AG04450 (cell line): ENCODE data around the gene STAMBP. TPM values are rescaled to one million over a fixed set of nuclear protein-coding genes. Genes with fewer than 3 reads are reported as not detected.

Experiments used
- CTCF ChIA-PET: fragments of 300-600, 350-600 bp; formaldehyde crosslinking; extraction: SDS; loops from one replicate; lab custom pipeline; 2022; ENCODE audit warnings: antibody characterized with exemption, inconsistent platforms; lab: Charles Lee
- POLR2A ChIA-PET: fragments of 350-600 bp; formaldehyde crosslinking; extraction: SDS; loops from one replicate; lab custom pipeline; 2021; ENCODE audit warnings: antibody characterized with exemption, inconsistent platforms; lab: Yijun Ruan, JAX
- DNase-seq: peaks from one replicate; pipeline ENCODE4 v3.0.0-alpha.2; 2011; ENCODE audit warnings: low read depth, low spot score
- H3K27ac ChIP-seq: one replicate; pipeline ENCODE4 v1.5.1; 2012; ENCODE audit warnings: low read depth, low read length, control low read depth
- H3K27me3 ChIP-seq: one replicate; pipeline ENCODE4 v1.6.0; 2012; ENCODE audit warnings: low read length; ENCODE audit not compliant: control insufficient read depth, insufficient read depth
- H3K4me3 ChIP-seq: 2 replicates; pipeline ENCODE4 v1.5.1; 2011; ENCODE audit warnings: mild to moderate bottlenecking, low read depth, low read length, control low read depth
- H3K9me3 ChIP-seq: 2 replicates; pipeline ENCODE4 v1.5.1; 2012; ENCODE audit warnings: low read length; ENCODE audit not compliant: control insufficient read depth, insufficient read depth
- polyA plus RNA-seq: library from polyadenylated mRNA; depleted of rRNA; stranded (reverse); fragments of >200 nt; gene quantifications from 2 replicates; pipeline ENCODE4 v1.2.3, GENCODE V29; 2011
- TF ChIP-seq, protein P1 (sequence below): IDR thresholded peaks from 2 replicates; pipeline ENCODE4 v1.5.1; 2011; ENCODE audit warnings: low read depth, low read length, control low read depth, inconsistent platforms

The STAMBP gene
- polyA plus RNA-seq, 1 experiment: 54.5 TPM

DNA sequence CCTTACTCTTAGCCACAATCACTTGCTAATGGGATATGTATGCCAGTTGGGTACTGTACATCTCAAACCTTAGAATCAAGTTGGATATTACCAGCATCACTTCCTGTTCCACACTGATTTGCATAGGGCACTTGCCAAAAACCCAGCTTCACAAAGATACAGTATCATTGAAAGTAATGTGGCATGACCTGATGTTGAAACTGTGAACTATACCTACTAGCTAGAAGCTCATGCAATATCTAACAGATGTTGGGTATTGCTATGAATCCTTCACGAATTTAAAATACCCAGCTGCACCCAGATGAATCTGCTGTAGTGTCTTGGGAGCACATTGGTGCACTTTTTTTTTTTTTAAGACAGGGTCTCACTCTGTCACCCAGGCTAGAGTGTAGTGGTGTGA lies 6.5 kb upstream of the STAMBP start:
- POLR2A ChIA-PET: interaction anchor here (1.0 kb wide), 1 partner anchor 356 kb away, joined by 3 read pairs; no protein-coding TSS in a partner anchor
- Histone ChIP-seq H3K4me3 (no peak overlapping the region), H3K27me3 (peaks cover 4% of the 10 kb centered on the region), H3K27ac (no peak overlapping the region), H3K9me3 (no peaks in the 10 kb centered on the region)
- TF ChIP-seq, protein P1, sequence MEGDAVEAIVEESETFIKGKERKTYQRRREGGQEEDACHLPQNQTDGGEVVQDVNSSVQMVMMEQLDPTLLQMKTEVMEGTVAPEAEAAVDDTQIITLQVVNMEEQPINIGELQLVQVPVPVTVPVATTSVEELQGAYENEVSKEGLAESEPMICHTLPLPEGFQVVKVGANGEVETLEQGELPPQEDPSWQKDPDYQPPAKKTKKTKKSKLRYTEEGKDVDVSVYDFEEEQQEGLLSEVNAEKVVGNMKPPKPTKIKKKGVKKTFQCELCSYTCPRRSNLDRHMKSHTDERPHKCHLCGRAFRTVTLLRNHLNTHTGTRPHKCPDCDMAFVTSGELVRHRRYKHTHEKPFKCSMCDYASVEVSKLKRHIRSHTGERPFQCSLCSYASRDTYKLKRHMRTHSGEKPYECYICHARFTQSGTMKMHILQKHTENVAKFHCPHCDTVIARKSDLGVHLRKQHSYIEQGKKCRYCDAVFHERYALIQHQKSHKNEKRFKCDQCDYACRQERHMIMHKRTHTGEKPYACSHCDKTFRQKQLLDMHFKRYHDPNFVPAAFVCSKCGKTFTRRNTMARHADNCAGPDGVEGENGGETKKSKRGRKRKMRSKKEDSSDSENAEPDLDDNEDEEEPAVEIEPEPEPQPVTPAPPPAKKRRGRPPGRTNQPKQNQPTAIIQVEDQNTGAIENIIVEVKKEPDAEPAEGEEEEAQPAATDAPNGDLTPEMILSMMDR: no peak
- DNase-seq: no peak
- CTCF ChIA-PET: interaction anchor here (0.7 to 3.7 kb wide), 8 partner anchors 10 to 512 kb away, joined by 3 to 43 read pairs (median 10); no protein-coding TSS in a partner anchor

DNA sequence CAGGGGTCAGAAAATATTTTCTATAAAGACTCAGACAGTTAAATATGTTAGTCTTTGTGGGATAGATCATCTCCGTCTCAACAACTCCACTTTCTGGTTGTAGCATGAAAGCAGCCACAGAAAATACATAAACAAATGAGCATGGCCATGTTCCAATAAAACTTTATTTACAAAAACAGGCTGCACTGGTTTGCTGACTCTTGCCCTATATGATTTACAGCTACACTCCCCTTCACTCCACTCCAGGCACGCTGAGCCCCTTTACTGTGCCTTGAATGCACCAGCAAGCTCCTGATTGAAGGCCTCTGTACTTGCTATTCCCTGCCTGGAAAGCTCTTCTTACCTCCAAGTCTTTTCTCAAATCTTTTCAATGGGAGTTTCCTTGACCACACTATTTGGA lies 5.8 kb upstream of the STAMBP start:
- H3K4me3 ChIP-seq: no peak overlapping the region
- DNase-seq: no peak
- H3K27ac ChIP-seq: no peak overlapping the region
- TF ChIP-seq, protein P1: no peak
- ChIA-PET POLR2A (interaction anchor here (1.0 kb wide), 1 partner anchor 355 kb away, joined by 3 read pairs; no protein-coding TSS in a partner anchor), CTCF (interaction anchor here (1.0 to 3.7 kb wide), 10 partner anchors 10 to 512 kb away, joined by 3 to 43 read pairs (median 10); partner anchors contain the start of gene BOLA3)
- peaks cover 4% of the 10 kb centered on the region for H3K27me3 ChIP-seq
- H3K9me3 ChIP-seq: no peaks in the 10 kb centered on the region

DNA sequence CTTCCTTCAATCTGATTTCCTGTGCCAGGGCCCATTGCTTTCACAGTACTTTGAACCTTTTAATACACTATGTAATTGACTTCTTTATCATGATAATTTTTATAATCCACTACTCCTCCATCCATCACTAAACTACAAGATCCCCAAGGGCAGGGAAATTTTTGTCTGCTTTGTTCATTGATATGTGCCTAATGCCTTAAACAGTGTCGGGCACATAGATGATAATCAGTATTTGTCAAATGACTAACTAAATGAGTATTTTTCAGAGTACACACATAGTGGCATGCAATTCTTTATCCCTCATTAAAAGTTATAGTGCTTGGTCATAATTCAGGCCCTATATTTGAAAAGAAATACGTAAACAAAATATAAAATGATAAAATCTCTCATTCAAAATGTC lies 5.3 kb upstream of the STAMBP start:
- no peaks in the 10 kb centered on the region for H3K9me3 ChIP-seq
- DNase-seq: no peak
- no peak overlapping the region for H3K27ac ChIP-seq
- peaks cover 4% of the 10 kb centered on the region for H3K27me3 ChIP-seq
- TF ChIP-seq, protein P1: no peak
- ChIA-PET CTCF (interaction anchor here (0.8 to 3.7 kb wide), 36 partner anchors 11 to 559 kb away, joined by 3 to 43 read pairs (median 4); partner anchors contain the start of genes ACTG2 and BOLA3), POLR2A (interaction anchor here (1.1 kb wide), 1 partner anchor 73 kb away, joined by 4 read pairs; no protein-coding TSS in a partner anchor)
- H3K4me3 ChIP-seq: no peak overlapping the region

DNA sequence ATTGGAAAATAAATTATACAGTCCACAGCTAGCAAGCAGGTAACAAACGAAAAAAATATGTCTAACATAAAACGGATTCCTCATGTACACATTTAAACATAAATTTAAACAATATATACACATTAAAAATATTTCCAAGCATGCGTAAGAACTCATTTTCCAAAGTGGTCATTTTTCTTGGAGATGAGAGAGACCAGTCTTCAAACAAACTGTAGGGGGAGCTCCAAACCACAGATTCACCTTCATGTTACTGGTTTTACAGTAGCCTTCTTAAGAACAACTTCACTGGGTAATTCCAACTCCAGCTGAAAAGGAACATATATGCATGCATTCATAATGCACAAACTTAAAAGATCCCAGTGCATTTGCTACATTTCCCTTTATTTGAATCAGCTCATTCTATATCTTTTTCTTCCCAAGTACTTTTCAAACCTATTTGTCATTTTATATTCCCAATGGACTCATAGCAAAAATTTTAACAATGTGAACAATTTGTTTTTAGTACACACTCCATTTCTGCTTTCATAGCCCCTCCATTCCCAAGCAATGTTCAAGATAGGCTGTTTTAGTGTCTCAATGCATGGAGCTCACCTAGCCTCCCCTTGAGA lies 4.7 kb upstream of the STAMBP start:
- no peak overlapping the region for H3K27ac ChIP-seq
- TF ChIP-seq, protein P1: peak; percentile 88
- POLR2A ChIA-PET: interaction anchor here (1.1 kb wide), 1 partner anchor 73 kb away, joined by 4 read pairs; no protein-coding TSS in a partner anchor
- no peaks in the 10 kb centered on the region for H3K9me3 ChIP-seq
- CTCF ChIA-PET: interaction anchor here (0.6 to 3.7 kb wide), 50 partner anchors 8 to 601 kb away, joined by 3 to 43 read pairs (median 4); partner anchors contain the start of genes ACTG2 and BOLA3
- DNase-seq: peak; percentile 76
- peaks cover 4% of the 10 kb centered on the region for H3K27me3 ChIP-seq
- no peak overlapping the region for H3K4me3 ChIP-seq

DNA sequence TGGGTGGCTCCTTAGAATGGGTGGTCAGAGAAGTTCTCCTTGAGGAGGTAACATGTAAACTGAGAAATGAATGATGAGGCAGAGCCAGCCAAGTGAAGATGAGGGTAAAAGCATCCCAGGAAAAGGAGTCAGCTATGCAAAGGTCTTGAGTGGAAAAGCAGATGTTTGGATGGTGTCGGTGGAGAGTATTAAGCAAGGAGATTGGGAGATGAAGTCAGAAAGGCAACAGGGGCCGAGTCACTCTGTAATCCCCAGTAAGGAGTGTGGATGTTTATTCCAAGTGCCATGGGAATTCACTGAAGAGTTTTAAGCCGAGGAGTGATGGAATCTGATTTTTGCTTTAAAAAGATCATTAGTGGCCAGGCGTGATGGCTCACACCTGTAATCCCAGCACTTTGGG lies 3.4 kb upstream of the STAMBP start:
- no peak overlapping the region for H3K4me3 ChIP-seq
- H3K27ac ChIP-seq: no peak overlapping the region
- POLR2A ChIA-PET: no interaction called here
- no peaks in the 10 kb centered on the region for H3K9me3 ChIP-seq
- CTCF ChIA-PET: interaction anchor here (0.6 to 3.7 kb wide), 12 partner anchors 9 to 509 kb away, joined by 3 to 43 read pairs (median 8); partner anchors contain the start of gene BOLA3
- H3K27me3 ChIP-seq: peaks cover 4% of the 10 kb centered on the region
- TF ChIP-seq, protein P1: no peak
- no peak for DNase-seq
